Measurements from ENCODE around the gene ENDOD1. TPM values are rescaled to one million over a fixed set of nuclear protein-coding genes. Genes with fewer than 3 reads are reported as not detected.

The ENDOD1 gene
- total RNA-seq, 1 experiment from 2014 or later = 28.2 TPM

DNA sequence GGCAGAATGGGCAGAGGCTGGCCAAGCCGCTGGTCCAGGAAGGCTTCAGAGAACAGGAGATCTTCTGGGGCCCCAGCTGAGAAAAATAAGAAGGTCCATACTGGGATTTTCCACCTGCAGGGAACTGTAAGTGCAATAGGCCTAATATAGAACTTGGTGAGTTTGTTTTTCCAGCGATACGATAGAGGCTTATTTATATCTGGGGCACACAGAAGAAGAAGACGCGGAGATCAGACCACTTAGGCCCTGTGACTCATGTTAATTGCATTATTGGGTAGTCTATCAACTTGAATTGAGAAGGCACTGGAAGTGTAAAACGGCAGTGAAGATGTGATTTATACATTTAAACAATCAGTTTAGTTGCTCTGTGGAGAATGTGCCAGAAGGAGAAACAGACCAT lies 30.6 kb upstream of the ENDOD1 start:
- ChIA-PET POLR2A (no interaction called here), CTCF (no interaction called here)
- intact Hi-C loops (cut with micrococcal nuclease; ENCODE audit: unreplicated experiment) = no loop called here
- Histone ChIP-seq H3K4me3 (ENCODE audit: low read depth in 2 of 2, low read length in 2 of 2) (no peak overlapping the region), H3K36me3 (ENCODE audit: control insufficient read depth, insufficient read depth, low read length) (no peaks in the 10 kb centered on the region), H3K27ac (ENCODE audit: low read length) (no peak overlapping the region), H3K27me3 (ENCODE audit: control insufficient read depth, insufficient read depth, low read length) (peaks cover 25% of the 10 kb centered on the region; the same call in 1 of the 2 replicates), H3K4me1 (ENCODE audit: control insufficient read depth, insufficient read depth, low read length) (no peaks in the 10 kb centered on the region), H3K9me3 (ENCODE audit: control insufficient read depth, insufficient read depth, low read depth, low read length) (no peaks in the 10 kb centered on the region)
- no TSS peak for BruUV-seq (replicated peaks)
- ATAC-seq (no peak), DNase-seq (ENCODE audit: low read depth, low spot score) (no peak)
- in situ Hi-C loops (cut with HindIII; ENCODE audit: low pct_unique_long_range_greater_than_20kb, low sequenced_read_pairs) = no loop called here
- TF ChIP-seq, protein P1, sequence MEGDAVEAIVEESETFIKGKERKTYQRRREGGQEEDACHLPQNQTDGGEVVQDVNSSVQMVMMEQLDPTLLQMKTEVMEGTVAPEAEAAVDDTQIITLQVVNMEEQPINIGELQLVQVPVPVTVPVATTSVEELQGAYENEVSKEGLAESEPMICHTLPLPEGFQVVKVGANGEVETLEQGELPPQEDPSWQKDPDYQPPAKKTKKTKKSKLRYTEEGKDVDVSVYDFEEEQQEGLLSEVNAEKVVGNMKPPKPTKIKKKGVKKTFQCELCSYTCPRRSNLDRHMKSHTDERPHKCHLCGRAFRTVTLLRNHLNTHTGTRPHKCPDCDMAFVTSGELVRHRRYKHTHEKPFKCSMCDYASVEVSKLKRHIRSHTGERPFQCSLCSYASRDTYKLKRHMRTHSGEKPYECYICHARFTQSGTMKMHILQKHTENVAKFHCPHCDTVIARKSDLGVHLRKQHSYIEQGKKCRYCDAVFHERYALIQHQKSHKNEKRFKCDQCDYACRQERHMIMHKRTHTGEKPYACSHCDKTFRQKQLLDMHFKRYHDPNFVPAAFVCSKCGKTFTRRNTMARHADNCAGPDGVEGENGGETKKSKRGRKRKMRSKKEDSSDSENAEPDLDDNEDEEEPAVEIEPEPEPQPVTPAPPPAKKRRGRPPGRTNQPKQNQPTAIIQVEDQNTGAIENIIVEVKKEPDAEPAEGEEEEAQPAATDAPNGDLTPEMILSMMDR (IDR thresholded peaks at IDR 0.05) = no peak
- TF ChIP-seq POLR2AphosphoS5 (IDR thresholded peaks at IDR 0.05; ENCODE audit: low read depth, low read length) (no peak), TCF7L2 (IDR thresholded peaks at IDR 0.05; ENCODE audit: low read depth, low read length) (no peak), SIN3A (IDR thresholded peaks at IDR 0.05; ENCODE audit: borderline replicate concordance, insufficient read depth, low read depth, low read length) (no peak)
- TF ChIP-seq, protein P2, sequence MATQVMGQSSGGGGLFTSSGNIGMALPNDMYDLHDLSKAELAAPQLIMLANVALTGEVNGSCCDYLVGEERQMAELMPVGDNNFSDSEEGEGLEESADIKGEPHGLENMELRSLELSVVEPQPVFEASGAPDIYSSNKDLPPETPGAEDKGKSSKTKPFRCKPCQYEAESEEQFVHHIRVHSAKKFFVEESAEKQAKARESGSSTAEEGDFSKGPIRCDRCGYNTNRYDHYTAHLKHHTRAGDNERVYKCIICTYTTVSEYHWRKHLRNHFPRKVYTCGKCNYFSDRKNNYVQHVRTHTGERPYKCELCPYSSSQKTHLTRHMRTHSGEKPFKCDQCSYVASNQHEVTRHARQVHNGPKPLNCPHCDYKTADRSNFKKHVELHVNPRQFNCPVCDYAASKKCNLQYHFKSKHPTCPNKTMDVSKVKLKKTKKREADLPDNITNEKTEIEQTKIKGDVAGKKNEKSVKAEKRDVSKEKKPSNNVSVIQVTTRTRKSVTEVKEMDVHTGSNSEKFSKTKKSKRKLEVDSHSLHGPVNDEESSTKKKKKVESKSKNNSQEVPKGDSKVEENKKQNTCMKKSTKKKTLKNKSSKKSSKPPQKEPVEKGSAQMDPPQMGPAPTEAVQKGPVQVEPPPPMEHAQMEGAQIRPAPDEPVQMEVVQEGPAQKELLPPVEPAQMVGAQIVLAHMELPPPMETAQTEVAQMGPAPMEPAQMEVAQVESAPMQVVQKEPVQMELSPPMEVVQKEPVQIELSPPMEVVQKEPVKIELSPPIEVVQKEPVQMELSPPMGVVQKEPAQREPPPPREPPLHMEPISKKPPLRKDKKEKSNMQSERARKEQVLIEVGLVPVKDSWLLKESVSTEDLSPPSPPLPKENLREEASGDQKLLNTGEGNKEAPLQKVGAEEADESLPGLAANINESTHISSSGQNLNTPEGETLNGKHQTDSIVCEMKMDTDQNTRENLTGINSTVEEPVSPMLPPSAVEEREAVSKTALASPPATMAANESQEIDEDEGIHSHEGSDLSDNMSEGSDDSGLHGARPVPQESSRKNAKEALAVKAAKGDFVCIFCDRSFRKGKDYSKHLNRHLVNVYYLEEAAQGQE (IDR thresholded peaks at IDR 0.05; ENCODE audit: insufficient read depth in 1 of 2, low read depth in 2 of 2, low read length in 1 of 2) = no peak

DNA sequence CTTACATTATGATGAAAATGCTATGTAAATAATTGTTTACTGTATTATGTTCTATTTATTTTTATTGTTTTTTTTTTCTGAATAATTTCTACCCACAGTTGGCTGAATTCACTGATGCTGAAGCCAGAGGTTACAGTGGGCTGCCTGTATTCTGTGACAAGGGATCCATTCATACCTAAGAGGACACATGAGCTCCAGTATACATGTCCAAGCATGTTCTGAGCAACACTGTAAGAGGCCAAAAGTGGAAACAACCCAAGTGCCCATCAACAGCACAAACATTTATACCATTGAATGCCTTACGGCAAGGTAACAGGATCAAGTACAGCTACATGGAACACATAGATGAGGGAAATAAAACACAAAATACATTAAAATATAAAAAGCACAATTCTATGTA lies 24.3 kb upstream of the ENDOD1 start:
- Histone ChIP-seq H3K4me1 (ENCODE audit: control insufficient read depth, insufficient read depth, low read length) (peaks cover 8% of the 10 kb centered on the region; the same call in 1 of the 2 replicates), H3K9me3 (ENCODE audit: control insufficient read depth, insufficient read depth, low read depth, low read length) (no peaks in the 10 kb centered on the region), H3K27ac (ENCODE audit: low read length) (no peak overlapping the region), H3K27me3 (ENCODE audit: control insufficient read depth, insufficient read depth, low read length) (peaks cover 10% of the 10 kb centered on the region; the same call in 1 of the 2 replicates), H3K36me3 (ENCODE audit: control insufficient read depth, insufficient read depth, low read length) (peaks cover 2% of the 10 kb centered on the region; the same call in 1 of the 2 replicates), H3K4me3 (ENCODE audit: low read depth in 2 of 2, low read length in 2 of 2) (no peak overlapping the region)
- TF ChIP-seq TCF7L2 (IDR thresholded peaks at IDR 0.05; ENCODE audit: low read depth, low read length) (no peak), POLR2AphosphoS5 (IDR thresholded peaks at IDR 0.05; ENCODE audit: low read depth, low read length) (no peak), SIN3A (IDR thresholded peaks at IDR 0.05; ENCODE audit: borderline replicate concordance, insufficient read depth, low read depth, low read length) (no peak)
- TF ChIP-seq, protein P1 (IDR thresholded peaks at IDR 0.05) = no peak
- TF ChIP-seq, protein P2 (IDR thresholded peaks at IDR 0.05; ENCODE audit: insufficient read depth in 1 of 2, low read depth in 2 of 2, low read length in 1 of 2) = no peak
- in situ Hi-C loops (cut with HindIII; ENCODE audit: low pct_unique_long_range_greater_than_20kb, low sequenced_read_pairs) (no loop called here), intact Hi-C loops (cut with micrococcal nuclease; ENCODE audit: unreplicated experiment) (loop anchor here (5.0 to 10.0 kb wide), 3 partner anchors 93 to 699 kb away; partner anchors contain the start of genes CWC15, KDM4D and SESN3)
- CTCF ChIA-PET = no interaction called here
- ATAC-seq (no peak), DNase-seq (ENCODE audit: low read depth, low spot score) (no peak)
- BruUV-seq (replicated peaks) = no TSS peak
- POLR2A ChIA-PET = interaction anchor here (0.5 kb wide), 1 partner anchor 784 kb away, joined by 3 read pairs; no protein-coding TSS in a partner anchor
